Liver (tissue), 9 donors: ENCODE measurements around the gene ZDHHC6. TPM values are rescaled to one million over a fixed set of nuclear protein-coding genes. Genes with fewer than 3 reads are reported as not detected.

ENCODE experiments used
- DNase-seq: peaks from one replicate; pipeline ENCODE4 v3.0.0-alpha.2; 2017; ENCODE audit warnings: low spot score
- H3K27ac ChIP-seq, 2 donors: one replicate each; pipeline ENCODE4 v1.7.0; 2013; ENCODE audit warnings: inconsistent platforms in 2 of 2, low read length in 2 of 2, control low read depth in 1 of 2, low read depth in 1 of 2, mild to moderate bottlenecking in 1 of 2
- H3K27me3 ChIP-seq, 4 donors: one replicate each; pipeline versions ENCODE4 v1.6.1 to v1.7.0; 2013; ENCODE audit warnings: low read length in 3 of 4, inconsistent platforms in 1 of 4, mild to moderate bottlenecking in 1 of 4, moderate library complexity in 1 of 4; ENCODE audit not compliant: control insufficient read depth in 4 of 4, insufficient read depth in 4 of 4
- H3K36me3 ChIP-seq, 4 donors: one replicate each; pipeline versions ENCODE4 v1.6.1 to v1.7.0; 2013; ENCODE audit warnings: low read length in 3 of 4, mild to moderate bottlenecking in 3 of 4, low read depth in 1 of 4, moderate library complexity in 1 of 4; ENCODE audit not compliant: control insufficient read depth in 4 of 4, insufficient read depth in 3 of 4
- H3K4me1 ChIP-seq, 4 donors: one replicate each; pipeline versions ENCODE4 v1.6.1 to v1.7.0; 2013; ENCODE audit warnings: low read length in 3 of 4, mild to moderate bottlenecking in 3 of 4, moderate library complexity in 1 of 4; ENCODE audit not compliant: control insufficient read depth in 4 of 4, insufficient read depth in 4 of 4
- H3K4me3 ChIP-seq, 3 donors: one replicate each; pipeline versions ENCODE4 v1.6.1 to v1.7.0; 2013; ENCODE audit warnings: low read length in 3 of 3, control low read depth in 1 of 3, low read depth in 1 of 3, mild to moderate bottlenecking in 1 of 3
- H3K9ac ChIP-seq, 2 donors: one replicate each; pipeline ENCODE4 v1.7.0; 2013; ENCODE audit warnings: low read length in 2 of 2, mild to moderate bottlenecking in 2 of 2, moderate library complexity in 2 of 2, control low read depth in 1 of 2, low read depth in 1 of 2
- H3K9me3 ChIP-seq, 4 donors: one replicate each; pipeline versions ENCODE4 v1.6.1 to v1.7.0; 2013; ENCODE audit warnings: low read length in 3 of 4; ENCODE audit not compliant: control insufficient read depth in 4 of 4
- ATF3 ChIP-seq: IDR thresholded peaks from 2 replicates; pipeline ENCODE4 v1.6.1; 2016; ENCODE audit warnings: antibody characterized with exemption
- CTCF ChIP-seq: fragments of 150-350 bp; IDR thresholded peaks from 2 replicates; pipeline ENCODE4 v1.5.1; 2017; ENCODE audit warnings: improper control_type of control experiment, low read depth, low read length; ENCODE audit not compliant: missing input control
- EGR1 ChIP-seq, 2 donors: IDR thresholded peaks; 2 replicates each; pipeline ENCODE4 v1.6.1; 2016 to 2018; ENCODE audit warnings: antibody characterized with exemption in 2 of 2, low read depth in 2 of 2
- FOXA2 ChIP-seq: IDR thresholded peaks from 2 replicates; pipeline ENCODE4 v1.6.1; 2016; ENCODE audit warnings: antibody characterized with exemption
- GABPA ChIP-seq, 2 donors: IDR thresholded peaks in 1 of 2; conservative IDR thresholded peaks in 1 of 2; 2 replicates each; pipeline ENCODE4 v1.6.1; 2016; ENCODE audit warnings: antibody characterized with exemption in 2 of 2, mild to moderate bottlenecking in 1 of 2, moderate library complexity in 1 of 2
- HNF4A ChIP-seq, 2 donors: conservative IDR thresholded peaks; 2 replicates each; pipeline ENCODE4 v1.6.1; 2016; ENCODE audit warnings: antibody characterized with exemption in 2 of 2, mild to moderate bottlenecking in 2 of 2
- HNF4G ChIP-seq: IDR thresholded peaks from 2 replicates; pipeline ENCODE4 v1.6.1; 2016; ENCODE audit warnings: antibody characterized with exemption
- JUND ChIP-seq, 2 donors: IDR thresholded peaks; 2 replicates each; pipeline ENCODE4 v1.6.1; 2016; ENCODE audit warnings: antibody characterized with exemption in 2 of 2
- MAX ChIP-seq: IDR thresholded peaks from 2 replicates; pipeline ENCODE4 v1.6.1; 2016; ENCODE audit warnings: antibody characterized with exemption
- NR2F2 ChIP-seq: IDR thresholded peaks from 2 replicates; pipeline ENCODE4 v1.6.1; 2016; ENCODE audit warnings: antibody characterized with exemption
- REST ChIP-seq: IDR thresholded peaks from 2 replicates; pipeline ENCODE4 v1.6.1; 2016; ENCODE audit warnings: antibody characterized with exemption, mild to moderate bottlenecking
- RXRA ChIP-seq, 2 donors: IDR thresholded peaks; 2 replicates each; pipeline ENCODE4 v1.6.1; 2017 to 2018; ENCODE audit warnings: antibody characterized with exemption in 2 of 2, mild to moderate bottlenecking in 1 of 2
- SP1 ChIP-seq: IDR thresholded peaks from 2 replicates; pipeline ENCODE4 v1.6.1; 2018; ENCODE audit warnings: antibody characterized with exemption, mild to moderate bottlenecking
- TAF1 ChIP-seq: conservative IDR thresholded peaks from 2 replicates; pipeline ENCODE4 v1.6.1; 2016; ENCODE audit warnings: antibody characterized with exemption, mild to moderate bottlenecking
- YY1 ChIP-seq: IDR thresholded peaks from 2 replicates; pipeline ENCODE4 v1.6.1; 2016; ENCODE audit warnings: antibody characterized with exemption, mild to moderate bottlenecking
- ZBTB33 ChIP-seq: IDR thresholded peaks from 2 replicates; pipeline ENCODE4 v1.6.1; 2016; ENCODE audit warnings: antibody characterized with exemption
- WGBS: extraction: QIAGEN DNeasy Blood & Tissue Kit; methylation state at CpG from one replicate; pipeline ENCODE4 v1.1.7; 2013; 5-methylcytosine and 5-hydroxymethylcytosine counted together
- polyA plus RNA-seq, 2 donors: library from polyadenylated mRNA; stranded (reverse) in 1 of 2; unstranded in 1 of 2; fragments of 200-250 nt in 1 of 2; fragments of >200 nt in 1 of 2; fragmentation: Nextera tagmentation in 1 of 2; extraction: Ambion mirVana in 1 of 2; gene quantifications; one replicate each; pipeline versions ENCODE4 v1.2.1 to v1.2.3, GENCODE V29; 2013 to 2015
- total RNA-seq, 2 donors: library from RNA; depleted of rRNA; stranded (reverse); fragments of >200 nt; gene quantifications; one replicate each; pipeline ENCODE4 v1.2.3, GENCODE V29; 2014
- donor health status: healthy.
- donor health status: healthy.
- donor health status: healthy.
- donor health status: healthy.
- donor health status: healthy.

The ZDHHC6 gene
- total and polyA plus RNA-seq, 4 donors = 13.2 to 19.4 (median 16.2) TPM

GRCh38 chr10:112429654-112430230 is 17.0 kb downstream of the ZDHHC6 start:
- WGBS = 63% methylated on average over 15 of the region's 15 CpGs
- no peaks in the 10 kb centered on the region for H3K27me3 ChIP-seq

GRCh38 chr10:112429147-112429546 is 17.6 kb downstream of the ZDHHC6 start:
- WGBS = 71% methylated on average over 3 of the region's 3 CpGs
- no peak overlapping the region for H3K4me3 ChIP-seq
- H3K36me3 ChIP-seq = peaks cover 7 to 54% (median 47%) of the 10 kb centered on the region in 4 donors
- H3K9me3 ChIP-seq = no peaks in the 10 kb centered on the region
- no peaks in the 10 kb centered on the region for H3K27me3 ChIP-seq
- H3K9ac ChIP-seq = no peak overlapping the region
- TF ChIP-seq FOXA2 (no peak), REST (no peak), NR2F2 (no peak), JUND (IDR thresholded peaks at IDR 0.05) (no peak)
- no peak overlapping the region for H3K27ac ChIP-seq
- no peak for DNase-seq
- H3K4me1 ChIP-seq = peaks cover 0 to 15% (median 6%) of the 10 kb centered on the region in 4 donors

More at GRCh38 chr10:112429654-112430230, 17.0 kb downstream of the ZDHHC6 start:
- Histone ChIP-seq H3K4me3 (no peak overlapping the region), H3K36me3 (peaks cover 6 to 56% (median 44%) of the 10 kb centered on the region in 4 donors), H3K4me1 (peaks cover 0 to 9% (median under 1%) of the 10 kb centered on the region in 4 donors), H3K9ac (no peak overlapping the region), H3K27ac (no peak overlapping the region), H3K9me3 (no peaks in the 10 kb centered on the region)
- no peak for DNase-seq
- peak in 1 of 2 donors; percentile 3 for TF ChIP-seq HNF4A (conservative IDR thresholded peaks at IDR 0.05)
- no peak for TF ChIP-seq FOXA2

GRCh38 chr10:112426111-112426510 is 20.6 kb downstream of the ZDHHC6 start:
- Histone ChIP-seq H3K27ac (no peak overlapping the region), H3K9me3 (no peaks in the 10 kb centered on the region), H3K27me3 (no peaks in the 10 kb centered on the region), H3K4me3 (no peak overlapping the region), H3K9ac (no peak overlapping the region), H3K4me1 (peaks cover 0 to 22% (median 8%) of the 10 kb centered on the region in 4 donors), H3K36me3 (peaks cover 7 to 54% (median 53%) of the 10 kb centered on the region in 4 donors)
- 76% methylated on average over 2 of the region's 2 CpGs for WGBS
- no peak for DNase-seq
- TF ChIP-seq SP1 (no peak), RXRA (IDR thresholded peaks at IDR 0.05) (no peak), ZBTB33 (no peak), EGR1 (IDR thresholded peaks at IDR 0.05; ENCODE audit: low read depth in 2 of 2) (no peak), ATF3 (no peak), GABPA (IDR thresholded peaks at IDR 0.05 in 1 of 2, conservative IDR thresholded peaks at IDR 0.05 in 1 of 2) (no peak), REST (no peak), HNF4A (conservative IDR thresholded peaks at IDR 0.05) (no peak), YY1 (no peak), HNF4G (no peak), TAF1 (no peak), NR2F2 (no peak), CTCF (no peak), MAX (no peak)
